K562 (cell line): ENCODE measurements around the gene RGS9BP. TPM values are rescaled to one million over a fixed set of nuclear protein-coding genes. Genes with fewer than 3 reads are reported as not detected.

Source experiments
- CBX3 ChIP-seq, 2 experiments: IDR thresholded peaks; 1 replicate in 1 of 2; 2 replicates in 1 of 2; pipeline ENCODE4 v1.6.1; 2012; ENCODE audit warnings: inconsistent platforms in 2 of 2, low read length in 2 of 2, borderline replicate concordance in 1 of 2, control low read depth in 1 of 2
- KLF6 ChIP-seq: fragments of 250-450 bp; sonication (Bioruptor Pico); IDR thresholded peaks from 2 replicates; pipeline ENCODE4 v1.4.0; 2020; ENCODE audit warnings: mild to moderate bottlenecking, moderate library complexity, borderline replicate concordance
- MECOM ChIP-seq: fragments of 250-450 bp; sonication (Bioruptor Pico); IDR thresholded peaks from 2 replicates; pipeline ENCODE4 v1.8.0; 2022; ENCODE audit warnings: inconsistent platforms
- MYBL2 ChIP-seq, 2 experiments: fragments of 450-650 bp in 1 of 2; sonication (generic) in 1 of 2; formaldehyde crosslinking in 1 of 2; IDR thresholded peaks; 2 replicates each; pipeline versions ENCODE4 v1.6.1 to v1.8.1; 2017 to 2022; ENCODE audit warnings: borderline replicate concordance in 1 of 2, inconsistent platforms in 1 of 2, low read depth in 1 of 2, mild to moderate bottlenecking in 1 of 2, missing genetic modification reagents in 1 of 2, moderate library complexity in 1 of 2
- NRF1 ChIP-seq, 2 experiments: fragments of 450-650 bp; IDR thresholded peaks in 1 of 2; conservative IDR thresholded peaks in 1 of 2; 2 replicates each; pipeline ENCODE4 v1.6.1; 2014; ENCODE audit warnings: mild to moderate bottlenecking in 2 of 2
- RBBP5 ChIP-seq: fragments of 200-600 bp; sonication (generic); IDR thresholded peaks from 2 replicates; pipeline ENCODE4 v1.6.1; 2012; ENCODE audit warnings: borderline replicate concordance, mild to moderate bottlenecking, low read length, control low read depth, inconsistent platforms; ENCODE audit not compliant: insufficient read depth, poor library complexity, severe bottlenecking
- RBM25 ChIP-seq: fragments of 200-400 bp; formaldehyde crosslinking; IDR thresholded peaks from 2 replicates; pipeline ENCODE4 v1.6.1; 2018; ENCODE audit warnings: low read length, low read depth, moderate library complexity; ENCODE audit not compliant: severe bottlenecking
- SUPT5H ChIP-seq: fragments of 450-650 bp; IDR thresholded peaks from 2 replicates; pipeline ENCODE4 v1.6.1; 2016
- ZKSCAN1 ChIP-seq: fragments of 150-350 bp; IDR thresholded peaks from 2 replicates; pipeline ENCODE4 v1.6.1; 2016; ENCODE audit warnings: low read depth, low read length
- ZNF507 ChIP-seq: conservative IDR thresholded peaks from 2 replicates; pipeline ENCODE4 v1.6.1; 2017; ENCODE audit warnings: missing genetic modification characterization, missing compliant biosample characterization
- polyA plus RNA-seq, 8 experiments: library from polyadenylated mRNA; depleted of rRNA in 4 of 8; stranded (reverse) in 5 of 8; unstranded in 3 of 8; fragments of >200 nt; fragmentation: Nextera tagmentation in 2 of 8; fragmentation: Illumina TruSeq in 1 of 8; extraction: Ambion mirVana in 2 of 8; extraction: Trizol in 1 of 8; gene quantifications; 2 replicates each; pipeline versions ENCODE4 v1.2.1 to v1.2.3, GENCODE V29; 2011 to 2014; ENCODE audit warnings: inconsistent platforms in 1 of 8, missing spikeins in 1 of 8
- total RNA-seq, 7 experiments: library from RNA; depleted of rRNA in 6 of 7; stranded (reverse); fragments of >200 nt in 6 of 7; fragmentation: Illumina TruSeq in 2 of 7; extraction: Trizol in 2 of 7; gene quantifications; 2 replicates each; pipeline versions ENCODE4 v1.2.1 to v1.2.3, GENCODE V29; 2011 to 2021; ENCODE audit warnings: low replicate concordance in 1 of 7
- TF ChIP-seq, protein P1 (sequence below): fragments of 250-450 bp; sonication (Bioruptor Pico); IDR thresholded peaks from 2 replicates; pipeline ENCODE4 v1.4.0; 2020
- TF ChIP-seq, protein P2 (sequence below): sonication (generic); formaldehyde crosslinking; IDR thresholded peaks from 2 replicates; pipeline ENCODE4 v1.8.0; 2023; ENCODE audit warnings: mild to moderate bottlenecking, missing genetic modification reagents
- TF ChIP-seq, protein P3 (sequence below): fragments of 450-650 bp; IDR thresholded peaks from 2 replicates; pipeline ENCODE4 v1.6.1; 2016
- TF ChIP-seq, protein P4 (sequence below): fragments of 450-650 bp; IDR thresholded peaks from 2 replicates; pipeline ENCODE4 v1.6.1; 2018; ENCODE audit not compliant: partially characterized antibody

RGS9BP gene
- total and polyA plus RNA-seq, 9 of the 15 experiments (the other 6 are each of a cell fraction or from before 2014, with no cell fraction given), result 0.03 to 1.3 (median 0.49) TPM

DNA sequence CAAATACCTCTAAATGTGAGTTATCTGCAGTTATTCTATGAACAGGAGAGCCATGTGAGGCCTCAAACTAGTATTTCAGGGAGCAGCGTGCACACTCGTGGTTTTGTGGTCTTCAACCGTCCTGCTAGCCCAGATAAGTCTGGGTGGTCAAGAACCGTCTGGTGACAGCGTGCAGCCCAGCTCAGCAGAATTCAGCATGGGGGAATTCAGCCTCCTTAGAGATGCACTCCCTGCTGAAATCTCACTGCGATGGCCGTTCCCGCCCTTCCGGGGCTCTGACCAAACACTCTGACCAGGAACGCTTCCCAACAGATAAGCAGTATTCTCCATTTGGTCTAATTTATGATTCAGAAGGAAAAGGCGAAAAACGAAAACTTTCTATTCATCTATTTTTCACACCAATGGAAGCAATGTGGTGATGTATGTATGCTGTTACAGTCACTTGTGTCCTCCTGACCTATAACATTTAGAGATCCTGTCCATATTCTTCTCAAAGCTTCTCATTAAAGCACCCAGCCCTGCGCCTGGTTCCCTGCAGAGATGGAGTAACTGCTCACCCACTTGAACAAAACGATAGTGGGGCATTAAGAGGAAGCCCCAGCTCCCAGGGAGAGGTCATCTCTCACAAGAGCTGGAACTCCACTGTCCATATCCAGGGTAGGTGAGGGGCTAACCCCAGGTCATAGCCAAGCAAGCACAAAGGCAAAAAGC lies 3.6 kb upstream of the RGS9BP start (continued):
- TF ChIP-seq, protein P1, sequence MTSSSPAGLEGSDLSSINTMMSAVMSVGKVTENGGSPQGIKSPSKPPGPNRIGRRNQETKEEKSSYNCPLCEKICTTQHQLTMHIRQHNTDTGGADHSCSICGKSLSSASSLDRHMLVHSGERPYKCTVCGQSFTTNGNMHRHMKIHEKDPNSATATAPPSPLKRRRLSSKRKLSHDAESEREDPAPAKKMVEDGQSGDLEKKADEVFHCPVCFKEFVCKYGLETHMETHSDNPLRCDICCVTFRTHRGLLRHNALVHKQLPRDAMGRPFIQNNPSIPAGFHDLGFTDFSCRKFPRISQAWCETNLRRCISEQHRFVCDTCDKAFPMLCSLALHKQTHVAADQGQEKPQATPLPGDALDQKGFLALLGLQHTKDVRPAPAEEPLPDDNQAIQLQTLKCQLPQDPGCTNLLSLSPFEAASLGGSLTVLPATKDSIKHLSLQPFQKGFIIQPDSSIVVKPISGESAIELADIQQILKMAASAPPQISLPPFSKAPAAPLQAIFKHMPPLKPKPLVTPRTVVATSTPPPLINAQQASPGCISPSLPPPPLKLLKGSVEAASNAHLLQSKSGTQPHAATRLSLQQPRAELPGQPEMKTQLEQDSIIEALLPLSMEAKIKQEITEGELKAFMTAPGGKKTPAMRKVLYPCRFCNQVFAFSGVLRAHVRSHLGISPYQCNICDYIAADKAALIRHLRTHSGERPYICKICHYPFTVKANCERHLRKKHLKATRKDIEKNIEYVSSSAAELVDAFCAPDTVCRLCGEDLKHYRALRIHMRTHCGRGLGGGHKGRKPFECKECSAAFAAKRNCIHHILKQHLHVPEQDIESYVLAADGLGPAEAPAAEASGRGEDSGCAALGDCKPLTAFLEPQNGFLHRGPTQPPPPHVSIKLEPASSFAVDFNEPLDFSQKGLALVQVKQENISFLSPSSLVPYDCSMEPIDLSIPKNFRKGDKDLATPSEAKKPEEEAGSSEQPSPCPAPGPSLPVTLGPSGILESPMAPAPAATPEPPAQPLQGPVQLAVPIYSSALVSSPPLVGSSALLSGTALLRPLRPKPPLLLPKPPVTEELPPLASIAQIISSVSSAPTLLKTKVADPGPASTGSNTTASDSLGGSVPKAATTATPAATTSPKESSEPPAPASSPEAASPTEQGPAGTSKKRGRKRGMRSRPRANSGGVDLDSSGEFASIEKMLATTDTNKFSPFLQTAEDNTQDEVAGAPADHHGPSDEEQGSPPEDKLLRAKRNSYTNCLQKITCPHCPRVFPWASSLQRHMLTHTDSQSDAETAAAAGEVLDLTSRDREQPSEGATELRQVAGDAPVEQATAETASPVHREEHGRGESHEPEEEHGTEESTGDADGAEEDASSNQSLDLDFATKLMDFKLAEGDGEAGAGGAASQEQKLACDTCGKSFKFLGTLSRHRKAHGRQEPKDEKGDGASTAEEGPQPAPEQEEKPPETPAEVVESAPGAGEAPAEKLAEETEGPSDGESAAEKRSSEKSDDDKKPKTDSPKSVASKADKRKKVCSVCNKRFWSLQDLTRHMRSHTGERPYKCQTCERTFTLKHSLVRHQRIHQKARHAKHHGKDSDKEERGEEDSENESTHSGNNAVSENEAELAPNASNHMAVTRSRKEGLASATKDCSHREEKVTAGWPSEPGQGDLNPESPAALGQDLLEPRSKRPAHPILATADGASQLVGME (CRISPR knock-in tag), result no peak
- TF ChIP-seq MECOM (CRISPR knock-in tag) (peak; percentile 63), ZNF507 (tag) (no peak), KLF6 (CRISPR knock-in tag) (no peak), NRF1 (conservative IDR thresholded peaks at IDR 0.05 in 1 of 2, IDR thresholded peaks at IDR 0.05 in 1 of 2) (peak in 1 of 2 experiments; percentile 14; a peak in 2 of 4 replicates), CBX3 (IDR thresholded peaks at IDR 0.05; ENCODE audit: borderline replicate concordance in 1 of 2, low read length in 2 of 2) (peak in 1 of 2 experiments; percentile 82; a peak in 2 of 3 replicates), RBM25 (no peak), RBBP5 (no peak), SUPT5H (no peak), ZKSCAN1 (peak; percentile 67; the same call in 1 of the 2 replicates), MYBL2 (IDR thresholded peaks at IDR 0.05; ENCODE audit: low read depth) (no peak; the same call in 1 of the 2 replicates), MYBL2 (CRISPR knock-in tag; IDR thresholded peaks at IDR 0.05; ENCODE audit: borderline replicate concordance) (no peak)
- TF ChIP-seq, protein P2, sequence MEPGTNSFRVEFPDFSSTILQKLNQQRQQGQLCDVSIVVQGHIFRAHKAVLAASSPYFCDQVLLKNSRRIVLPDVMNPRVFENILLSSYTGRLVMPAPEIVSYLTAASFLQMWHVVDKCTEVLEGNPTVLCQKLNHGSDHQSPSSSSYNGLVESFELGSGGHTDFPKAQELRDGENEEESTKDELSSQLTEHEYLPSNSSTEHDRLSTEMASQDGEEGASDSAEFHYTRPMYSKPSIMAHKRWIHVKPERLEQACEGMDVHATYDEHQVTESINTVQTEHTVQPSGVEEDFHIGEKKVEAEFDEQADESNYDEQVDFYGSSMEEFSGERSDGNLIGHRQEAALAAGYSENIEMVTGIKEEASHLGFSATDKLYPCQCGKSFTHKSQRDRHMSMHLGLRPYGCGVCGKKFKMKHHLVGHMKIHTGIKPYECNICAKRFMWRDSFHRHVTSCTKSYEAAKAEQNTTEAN (CRISPR knock-in tag), result no peak
- TF ChIP-seq, protein P3, sequence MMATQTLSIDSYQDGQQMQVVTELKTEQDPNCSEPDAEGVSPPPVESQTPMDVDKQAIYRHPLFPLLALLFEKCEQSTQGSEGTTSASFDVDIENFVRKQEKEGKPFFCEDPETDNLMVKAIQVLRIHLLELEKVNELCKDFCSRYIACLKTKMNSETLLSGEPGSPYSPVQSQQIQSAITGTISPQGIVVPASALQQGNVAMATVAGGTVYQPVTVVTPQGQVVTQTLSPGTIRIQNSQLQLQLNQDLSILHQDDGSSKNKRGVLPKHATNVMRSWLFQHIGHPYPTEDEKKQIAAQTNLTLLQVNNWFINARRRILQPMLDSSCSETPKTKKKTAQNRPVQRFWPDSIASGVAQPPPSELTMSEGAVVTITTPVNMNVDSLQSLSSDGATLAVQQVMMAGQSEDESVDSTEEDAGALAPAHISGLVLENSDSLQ, result peak; percentile 63
- TF ChIP-seq, protein P4, sequence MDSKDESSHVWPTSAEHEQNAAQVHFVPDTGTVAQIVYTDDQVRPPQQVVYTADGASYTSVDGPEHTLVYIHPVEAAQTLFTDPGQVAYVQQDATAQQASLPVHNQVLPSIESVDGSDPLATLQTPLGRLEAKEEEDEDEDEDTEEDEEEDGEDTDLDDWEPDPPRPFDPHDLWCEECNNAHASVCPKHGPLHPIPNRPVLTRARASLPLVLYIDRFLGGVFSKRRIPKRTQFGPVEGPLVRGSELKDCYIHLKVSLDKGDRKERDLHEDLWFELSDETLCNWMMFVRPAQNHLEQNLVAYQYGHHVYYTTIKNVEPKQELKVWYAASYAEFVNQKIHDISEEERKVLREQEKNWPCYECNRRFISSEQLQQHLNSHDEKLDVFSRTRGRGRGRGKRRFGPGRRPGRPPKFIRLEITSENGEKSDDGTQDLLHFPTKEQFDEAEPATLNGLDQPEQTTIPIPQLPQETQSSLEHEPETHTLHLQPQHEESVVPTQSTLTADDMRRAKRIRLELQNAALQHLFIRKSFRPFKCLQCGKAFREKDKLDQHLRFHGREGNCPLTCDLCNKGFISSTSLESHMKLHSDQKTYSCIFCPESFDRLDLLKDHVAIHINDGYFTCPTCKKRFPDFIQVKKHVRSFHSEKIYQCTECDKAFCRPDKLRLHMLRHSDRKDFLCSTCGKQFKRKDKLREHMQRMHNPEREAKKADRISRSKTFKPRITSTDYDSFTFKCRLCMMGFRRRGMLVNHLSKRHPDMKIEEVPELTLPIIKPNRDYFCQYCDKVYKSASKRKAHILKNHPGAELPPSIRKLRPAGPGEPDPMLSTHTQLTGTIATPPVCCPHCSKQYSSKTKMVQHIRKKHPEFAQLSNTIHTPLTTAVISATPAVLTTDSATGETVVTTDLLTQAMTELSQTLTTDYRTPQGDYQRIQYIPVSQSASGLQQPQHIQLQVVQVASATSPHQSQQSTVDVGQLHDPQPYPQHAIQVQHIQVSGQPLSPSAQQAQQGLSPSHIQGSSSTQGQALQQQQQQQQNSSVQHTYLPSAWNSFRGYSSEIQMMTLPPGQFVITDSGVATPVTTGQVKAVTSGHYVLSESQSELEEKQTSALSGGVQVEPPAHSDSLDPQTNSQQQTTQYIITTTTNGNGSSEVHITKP, result peak; percentile 31
